HUDEP-2 (cell line): Measurements from ENCODE around the gene KLRC4.
"Not testable (repeated sequence)": the region's sequence is repeated elsewhere in the genome, so short reads cannot be mapped to it uniquely, and the experiment has no call there.

Experiments
- DNase-seq, 76 experiments: peaks; one replicate each; lab custom pipeline; 2025; ENCODE audit not compliant: unreplicated experiment in 76 of 76; lab: John Stamatoyannopoulos, UW

KLRC4 gene

GRCh38 chr12:10398168-10398567, 11.4 kb downstream of the KLRC4 start:
- no peak for DNase-seq

- no peak for DNase-seq
Observed at GRCh38 chr12:10397296-10397695, 12.3 kb downstream of the KLRC4 start.

GRCh38 chr12:10396176-10396575, 13.4 kb downstream of the KLRC4 start:
- not testable (repeated sequence) for DNase-seq

GRCh38 chr12:10395390-10395998, 14.1 kb downstream of the KLRC4 start:
- no peak for DNase-seq

- DNase-seq, result not testable (repeated sequence)
Observed at GRCh38 chr12:10394531-10395152, 14.9 kb downstream of the KLRC4 start.

DNA sequence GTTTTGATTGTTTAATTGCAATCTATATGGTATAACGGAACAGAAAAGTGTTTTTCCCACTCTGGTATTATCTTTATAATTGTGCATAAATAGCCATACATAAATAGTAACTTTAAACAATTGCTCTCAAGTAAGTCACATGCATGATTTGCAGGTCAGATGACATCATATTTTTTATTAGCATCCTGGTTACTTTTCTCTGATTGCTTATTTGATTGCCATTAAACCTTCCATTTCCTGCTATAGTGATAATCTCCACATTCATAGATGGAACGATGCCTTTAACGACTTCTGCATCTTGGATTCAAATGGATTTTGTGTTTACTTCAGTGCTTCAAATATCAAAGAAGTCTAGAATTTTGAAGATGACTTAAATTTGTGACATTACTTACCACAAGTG, 16.3 kb downstream of the KLRC4 start:
- DNase-seq, result no peak

DNA sequence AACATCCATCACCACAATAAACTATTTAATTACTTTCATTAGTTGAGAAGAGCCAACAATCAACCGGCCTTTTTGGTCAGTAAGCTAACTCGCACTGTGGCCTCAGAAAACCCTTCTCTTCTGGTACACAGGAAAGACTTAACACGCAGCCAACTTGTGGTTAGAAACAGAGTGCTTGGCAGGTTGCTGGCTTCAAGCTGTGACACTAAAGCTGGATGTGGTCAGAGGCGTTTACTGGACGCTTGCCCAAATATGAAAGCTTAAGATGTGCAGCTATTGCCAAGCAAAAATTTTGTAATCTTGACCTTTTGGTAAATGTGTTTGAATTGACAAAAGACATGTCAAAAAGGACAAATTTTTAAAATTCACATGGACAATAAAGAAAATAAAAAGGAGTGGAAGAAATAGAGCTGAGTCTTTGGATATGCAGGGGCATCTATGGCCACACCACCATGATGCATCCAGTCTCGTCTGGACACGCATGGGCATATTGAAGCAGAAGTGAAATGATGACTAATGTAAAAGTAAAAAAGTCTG, 17.1 kb downstream of the KLRC4 start:
- peak in 15 of 76 experiments; percentile 2 to 62 (median 22) for DNase-seq

GRCh38 chr12:10390991-10391390, 18.6 kb downstream of the KLRC4 start:
- DNase-seq, result not testable (repeated sequence)

DNA sequence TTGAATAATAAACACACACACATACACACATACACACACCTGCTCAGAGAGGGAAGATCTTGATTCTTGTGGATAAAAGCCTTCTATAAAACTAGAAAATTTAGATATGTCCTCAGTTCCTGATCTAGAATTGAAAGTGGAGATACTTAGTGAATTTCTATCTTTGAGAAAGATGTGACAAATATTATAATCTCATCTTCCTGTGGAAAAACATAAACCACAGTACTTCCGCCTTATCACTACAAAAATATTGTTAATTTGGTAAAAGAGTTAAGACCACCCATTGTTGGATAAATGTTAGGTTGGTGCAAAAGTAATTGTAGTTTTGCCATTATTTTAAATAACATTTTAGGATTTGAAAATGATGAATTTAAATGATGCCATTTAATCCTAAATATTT, 19.7 kb downstream of the KLRC4 start, which contains the start of gene KLRK1:
KLRK1 (minus strand) TSS at position 138 of the 400 bp plus-strand sequence. CDS start 1,231 bp downstream, outside the sequence.
- DNase-seq, result no peak

- no peak for DNase-seq
Observed at GRCh38 chr12:10388624-10389413, 20.7 kb downstream of the KLRC4 start.

- DNase-seq, result not testable (repeated sequence)
Observed at GRCh38 chr12:10387498-10387897, 22.1 kb downstream of the KLRC4 start.

- no peak for DNase-seq
Observed at GRCh38 chr12:10386857-10387256, 22.7 kb downstream of the KLRC4 start.

DNA sequence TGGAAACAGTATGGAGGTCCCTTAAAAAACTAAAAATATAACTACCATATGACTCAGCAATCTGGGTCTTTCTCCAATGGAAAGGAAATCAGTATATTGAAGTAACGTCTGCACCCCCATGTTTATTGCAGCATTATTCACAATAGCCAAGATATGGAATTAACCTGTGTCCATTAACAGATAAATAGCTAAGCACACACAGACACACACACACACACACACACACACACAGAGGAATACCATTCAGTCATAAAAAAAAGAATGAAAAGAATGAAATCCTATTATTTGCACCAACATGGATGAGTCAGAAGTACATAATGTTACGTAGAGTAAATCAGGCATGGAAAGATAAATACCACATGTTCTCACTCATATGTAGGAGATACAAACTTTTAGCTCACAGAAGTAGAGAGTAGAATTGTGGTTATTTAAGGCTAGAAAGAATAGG, 24.4 kb downstream of the KLRC4 start:
- no peak for DNase-seq

- no peak for DNase-seq
Observed at GRCh38 chr12:10384191-10384590, 25.4 kb downstream of the KLRC4 start.

- DNase-seq, result no peak
Observed at GRCh38 chr12:10381928-10382628, 27.5 kb downstream of the KLRC4 start.

DNA sequence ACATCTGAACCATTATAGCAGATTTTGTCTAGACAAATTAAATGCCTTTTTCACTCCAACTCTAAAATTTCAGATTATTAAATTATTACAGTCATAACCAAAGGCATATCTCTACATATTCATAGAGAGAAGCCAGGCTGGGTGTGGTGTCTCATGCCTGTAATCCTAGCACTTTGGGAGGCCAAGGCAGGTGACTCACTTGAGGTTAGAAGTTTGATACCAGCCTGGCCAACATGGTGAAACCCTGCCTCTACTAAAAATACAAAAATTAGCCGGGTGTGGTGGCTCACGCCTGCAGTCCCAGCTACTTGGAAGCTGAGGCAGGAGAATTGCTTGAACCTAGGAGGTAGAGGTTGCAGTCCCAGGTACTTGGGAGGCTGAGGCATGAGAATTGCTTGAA, 30.8 kb downstream of the KLRC4 start:
- DNase-seq, result not testable (repeated sequence)

DNA sequence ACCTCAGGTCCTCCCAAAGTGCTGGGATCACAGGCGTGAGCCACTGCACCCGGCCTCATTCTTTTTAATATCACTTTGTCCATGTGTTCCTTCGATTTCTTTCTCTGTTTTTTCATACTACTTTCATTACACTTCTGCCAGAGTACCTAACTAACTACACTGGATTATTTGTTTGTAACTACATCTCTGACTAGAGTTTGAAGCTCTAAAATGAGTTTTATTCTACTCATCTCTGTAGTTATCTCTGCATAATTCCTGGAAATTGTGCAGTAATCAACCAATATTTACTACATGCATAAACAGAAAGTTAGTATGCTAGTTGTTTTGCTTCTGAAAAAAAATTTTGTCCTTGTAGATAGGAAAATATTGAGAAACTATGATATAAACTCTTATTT, 34.9 kb downstream of the KLRC4 start:
- DNase-seq, result no peak

- DNase-seq, result no peak
Observed at GRCh38 chr12:10372559-10372958, 37.0 kb downstream of the KLRC4 start.

DNA sequence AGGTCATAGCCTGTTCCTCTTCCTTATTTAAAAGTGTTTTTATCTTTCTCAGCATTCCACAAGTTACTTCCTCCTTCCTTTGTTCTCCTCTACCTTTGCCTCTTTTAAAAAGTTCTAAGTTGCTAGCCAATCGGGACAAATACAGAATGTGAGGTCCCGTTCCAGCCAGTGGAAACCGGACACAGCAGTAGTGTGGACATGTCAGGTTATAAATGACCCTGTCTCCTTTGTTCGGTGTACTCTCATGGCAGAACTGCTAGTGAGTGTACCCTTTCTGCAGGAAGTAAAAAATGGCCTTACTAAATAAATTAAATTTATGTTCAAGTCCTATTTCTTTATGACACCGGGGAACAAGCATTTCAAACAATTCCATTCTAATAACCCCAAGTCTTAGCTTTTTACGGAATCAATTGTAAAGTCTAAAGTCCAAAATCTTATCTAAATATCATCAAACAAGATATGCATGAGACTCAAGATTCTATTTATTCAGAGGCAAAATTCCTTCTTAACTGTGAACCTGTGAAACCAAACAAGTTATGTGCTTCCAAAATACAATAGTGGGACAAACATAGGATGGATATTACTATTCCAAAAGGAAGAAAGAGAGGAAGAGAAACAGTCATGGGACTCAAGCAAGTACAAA, 37.5 kb downstream of the KLRC4 start:
- DNase-seq, result not testable (repeated sequence)
